NCI-H345 (cell line): Measurements from ENCODE around the gene PDLIM5.
"Not testable (repeated sequence)": the region's sequence is repeated elsewhere in the genome, so short reads cannot be mapped to it uniquely, and the experiment has no call there.

ENCODE experiments used
- DNase-seq: peaks from one replicate; lab custom pipeline; 2025; lab: John Stamatoyannopoulos, UW

PDLIM5 gene

GRCh38 chr4:94653095-94653649, 201.4 kb downstream of the PDLIM5 start:
- no peak for DNase-seq

DNA sequence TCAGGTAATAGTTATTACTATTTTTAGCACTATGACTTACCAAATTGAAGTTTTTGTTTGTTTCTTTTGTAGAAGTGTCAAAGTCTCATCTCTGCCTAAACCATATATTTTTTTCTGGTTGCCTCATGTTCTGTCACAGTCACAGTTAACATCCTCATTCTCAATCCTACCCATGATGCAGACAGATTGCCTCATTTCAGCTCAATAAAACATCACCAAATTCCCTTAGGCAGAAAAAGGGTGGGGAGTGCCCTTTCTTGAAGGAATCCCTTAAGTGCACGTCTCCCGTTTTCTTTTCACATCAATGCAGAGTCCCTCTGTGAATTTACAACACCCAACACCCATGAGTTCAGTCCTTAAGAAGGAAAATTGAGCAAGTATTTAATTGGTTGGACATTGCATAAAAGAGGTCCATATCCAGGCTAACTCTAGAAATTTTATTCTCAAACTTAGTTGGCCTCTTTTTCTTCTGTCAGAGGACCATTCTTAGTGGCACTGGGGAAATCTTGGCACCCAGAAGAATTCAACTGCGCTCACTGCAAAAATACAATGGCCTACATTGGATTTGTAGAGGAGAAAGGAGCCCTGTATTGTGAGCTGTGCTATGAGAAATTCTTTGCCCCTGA, 202.4 kb downstream of the PDLIM5 start:
- DNase-seq, result no peak

- DNase-seq, result no peak
Observed at GRCh38 chr4:94654714-94655113, 203.0 kb downstream of the PDLIM5 start.

DNA sequence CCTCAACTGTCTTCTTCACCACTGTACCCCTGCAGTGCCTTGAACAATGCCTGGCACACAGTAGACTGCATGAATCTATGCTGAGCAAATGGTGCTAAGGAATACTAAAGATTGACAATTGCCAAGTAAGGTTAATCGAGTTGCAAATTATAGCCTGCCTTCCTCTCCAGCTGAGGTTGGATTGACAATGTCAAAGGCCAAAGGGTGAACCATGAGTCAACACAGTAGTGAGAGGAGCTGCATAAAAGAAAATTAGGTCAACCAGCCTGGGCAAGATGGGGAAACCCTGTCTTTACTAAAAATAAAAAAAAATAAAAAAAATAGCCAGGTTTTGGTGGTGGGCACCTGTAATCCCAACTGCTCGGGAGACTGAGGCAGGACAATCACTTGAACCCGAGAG, 208.9 kb downstream of the PDLIM5 start:
- DNase-seq, result no peak

GRCh38 chr4:94665021-94665420, 213.3 kb downstream of the PDLIM5 start:
- not testable (repeated sequence) for DNase-seq

DNA sequence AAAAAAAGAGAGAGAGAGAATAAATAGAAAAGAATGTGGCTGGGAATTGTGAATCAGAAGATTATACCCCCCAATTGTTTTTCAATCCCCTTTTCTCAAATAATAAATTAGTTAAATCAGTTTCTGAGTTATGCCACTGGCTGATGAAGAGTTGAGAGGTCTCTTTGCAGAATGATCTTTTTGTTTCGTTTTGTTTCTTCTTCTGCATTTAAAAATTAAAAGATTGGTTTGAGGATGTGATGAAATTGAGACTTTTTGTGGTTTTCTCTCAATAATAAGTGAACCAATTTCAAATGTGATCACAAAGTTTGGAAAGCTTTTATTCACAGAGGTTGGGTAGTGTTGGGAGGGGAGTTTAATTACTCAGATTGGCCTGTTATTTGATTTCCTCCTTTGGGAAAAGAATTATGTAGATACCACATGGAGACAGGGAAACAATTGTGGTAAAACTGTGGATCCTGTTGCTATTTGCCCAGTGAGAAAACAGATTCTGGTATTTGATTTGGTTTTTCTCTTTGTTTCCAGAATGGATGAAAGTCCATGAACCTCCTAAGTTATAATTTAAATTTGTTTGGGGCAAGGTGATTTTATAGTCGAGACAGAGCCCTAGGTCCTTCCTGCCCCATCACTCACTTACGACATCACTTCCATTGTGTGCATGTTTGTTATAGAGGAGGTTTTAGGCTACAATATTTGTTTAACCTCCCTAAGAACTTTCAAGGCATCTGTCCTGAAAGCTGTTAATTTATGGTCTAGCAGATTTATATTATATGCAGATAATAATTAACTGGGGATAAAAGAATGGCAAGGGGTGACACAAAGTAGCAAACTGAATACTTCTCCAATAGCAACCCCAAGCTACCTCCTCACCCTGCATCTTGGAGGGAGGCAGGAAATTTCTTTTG, 214.0 kb downstream of the PDLIM5 start:
- DNase-seq, result no peak

GRCh38 chr4:94668724-94669123, 217.0 kb downstream of the PDLIM5 start:
- DNase-seq, result no peak

GRCh38 chr4:94669672-94670664, 218.2 kb downstream of the PDLIM5 start:
- DNase-seq, result no peak

DNA sequence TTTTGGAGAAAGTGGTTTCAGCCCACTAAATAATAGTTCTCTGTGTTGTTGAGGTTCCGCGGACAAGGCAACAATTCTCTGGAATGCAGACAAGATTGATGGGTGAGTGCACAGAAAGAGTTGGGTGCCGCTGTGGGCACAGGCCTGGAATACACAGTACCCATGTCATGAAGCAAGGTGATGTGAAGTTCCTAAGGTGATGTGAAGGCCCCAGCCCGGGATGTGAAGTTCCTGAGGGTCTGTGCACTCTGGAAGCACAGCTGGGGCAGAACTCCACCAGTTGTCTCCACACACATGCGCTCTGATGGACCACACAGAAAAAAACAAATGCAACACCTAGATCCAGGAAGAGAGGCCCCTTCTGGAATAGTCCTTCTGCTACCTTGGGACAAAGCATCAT, 219.4 kb downstream of the PDLIM5 start:
- DNase-seq, result no peak

GRCh38 chr4:94673961-94674360, 222.2 kb downstream of the PDLIM5 start:
- DNase-seq, result no peak

DNA sequence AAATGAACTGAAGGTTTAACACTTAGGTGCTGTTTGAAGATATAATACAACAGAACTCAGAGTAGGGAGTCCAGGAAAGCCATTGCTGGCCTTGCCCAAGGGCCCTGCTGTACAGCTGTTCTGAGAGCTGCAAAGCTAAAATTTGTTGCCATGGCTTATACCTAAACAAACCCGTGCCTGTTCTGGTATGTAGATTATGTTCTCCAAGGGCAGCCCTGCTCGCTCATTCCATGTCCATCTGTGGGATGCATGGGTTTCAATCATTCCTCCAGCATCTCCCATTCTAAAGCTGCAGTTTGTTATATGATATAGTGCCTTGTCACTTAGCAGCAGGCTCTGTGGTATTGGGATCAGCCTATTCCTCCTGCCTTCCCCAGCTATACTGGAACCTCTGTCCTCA, 225.2 kb downstream of the PDLIM5 start:
- no peak for DNase-seq

DNA sequence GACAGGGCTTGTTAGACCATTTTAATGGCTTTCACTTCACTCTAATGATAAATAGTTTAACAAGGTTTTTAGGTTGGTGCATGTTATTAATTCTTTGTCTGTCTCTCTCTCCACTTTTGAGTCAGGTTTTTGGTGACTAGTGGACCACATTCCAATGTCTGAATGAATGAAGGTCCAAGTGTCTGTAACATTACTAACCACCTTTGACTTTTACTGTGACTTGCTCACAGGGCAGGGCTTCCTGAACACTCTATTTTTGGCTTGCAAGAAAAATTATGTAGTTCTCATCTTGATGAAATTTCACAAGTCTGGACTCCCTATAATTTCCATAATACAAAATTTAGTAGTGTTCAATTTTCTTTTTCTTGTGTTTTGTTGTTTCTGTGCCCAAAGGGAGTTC, 227.2 kb downstream of the PDLIM5 start:
- no peak for DNase-seq

DNA sequence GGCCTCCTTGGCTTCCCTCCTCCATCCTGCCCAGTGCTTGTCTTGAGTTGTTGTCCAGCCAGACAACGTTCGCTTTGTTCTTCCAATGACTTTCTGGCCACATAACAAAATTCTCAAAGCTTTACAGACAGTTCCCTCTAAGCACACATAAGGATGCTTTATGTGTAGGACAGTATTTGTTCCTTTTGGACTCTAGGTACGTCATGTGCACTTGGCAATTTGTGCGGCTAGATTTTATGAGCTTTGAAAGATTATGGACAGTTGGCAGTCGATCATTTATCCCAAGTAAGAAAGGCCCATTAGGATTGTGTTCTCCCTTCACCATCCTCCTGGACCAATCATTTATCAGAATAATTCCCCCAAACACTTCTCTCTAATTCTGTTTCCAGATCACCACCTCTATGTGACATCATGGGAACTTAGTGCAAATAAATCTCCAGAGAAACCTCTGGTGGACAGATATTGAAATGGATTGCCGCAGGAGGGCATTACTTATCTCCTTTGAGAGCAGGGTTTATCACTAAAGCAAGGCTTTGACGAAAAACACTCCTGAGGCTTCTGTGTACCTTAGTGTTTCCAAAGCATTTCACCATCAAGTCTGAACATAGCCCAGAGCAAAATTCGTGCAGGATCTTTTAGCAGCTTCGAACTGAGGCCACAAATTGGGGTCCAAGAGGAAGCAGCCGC, 228.6 kb downstream of the PDLIM5 start:
- no peak for DNase-seq

- no peak for DNase-seq
Observed at GRCh38 chr4:94686086-94686485, 234.3 kb downstream of the PDLIM5 start.

GRCh38 chr4:94689155-94689860, 237.6 kb downstream of the PDLIM5 start:
- no peak for DNase-seq

DNA sequence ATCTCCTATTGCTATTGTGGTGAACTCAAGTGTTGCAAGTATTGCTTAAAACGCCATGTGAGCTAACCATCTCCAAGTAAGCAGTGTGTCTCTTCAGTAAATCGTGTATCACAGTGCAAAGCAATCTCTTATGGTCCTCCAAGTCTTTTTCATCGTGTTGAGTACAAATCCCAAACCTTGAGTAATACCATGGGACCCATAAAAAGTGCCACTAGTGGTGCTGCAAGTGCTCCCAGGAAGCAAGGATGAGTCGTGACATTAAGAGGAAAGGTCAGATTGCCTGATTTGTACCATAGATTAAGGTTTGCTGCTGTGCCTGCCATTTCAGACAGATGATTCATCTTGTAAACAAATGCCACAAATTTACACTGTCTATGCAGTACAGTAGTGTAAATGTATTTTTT, 239.1 kb downstream of the PDLIM5 start:
- no peak for DNase-seq

- DNase-seq, result no peak
Observed at GRCh38 chr4:94691552-94691951, 239.8 kb downstream of the PDLIM5 start.

GRCh38 chr4:94695384-94695783, 243.6 kb downstream of the PDLIM5 start:
- DNase-seq, result no peak

- no peak for DNase-seq
Observed at GRCh38 chr4:94698187-94698586, 246.4 kb downstream of the PDLIM5 start.

DNA sequence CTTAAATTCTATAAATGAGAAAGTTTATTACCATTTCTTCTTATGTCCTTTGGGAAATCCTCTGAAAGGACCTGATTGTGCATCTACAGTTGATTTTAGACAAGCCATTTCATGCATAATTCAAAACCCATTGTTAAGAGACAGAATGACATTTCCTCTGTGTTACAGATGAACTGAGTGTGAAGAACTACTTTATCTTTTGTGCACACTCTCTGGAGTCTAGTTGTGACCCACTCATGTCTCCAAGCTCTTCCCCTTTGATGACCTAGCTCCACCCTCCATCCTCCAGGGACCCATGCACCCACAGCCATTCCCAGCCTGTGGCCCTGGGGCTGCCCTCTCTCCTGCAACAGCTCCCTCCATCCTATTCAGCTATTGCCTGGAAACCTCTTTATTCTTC, 248.6 kb downstream of the PDLIM5 start:
- DNase-seq, result peak; percentile 6
